Esophagus squamous epithelium (tissue), 5 donors: ENCODE results near the gene PSMB5. TPM values are rescaled to one million over a fixed set of nuclear protein-coding genes. Genes with fewer than 3 reads are reported as not detected.
"Not testable (repeated sequence)": the region's sequence is repeated elsewhere in the genome, so short reads cannot be mapped to it uniquely, and the experiment has no call there.

Source experiments
- DNase-seq: peaks from one replicate; lab custom pipeline; 2025; lab: John Stamatoyannopoulos, UW
- H3K27ac ChIP-seq, 4 donors: fragments of 200-600 bp; sonication (generic); one replicate each; pipeline ENCODE4 v1.5.1; 2016 to 2019; ENCODE audit warnings: mild to moderate bottlenecking in 1 of 4
- H3K27me3 ChIP-seq, 4 donors: fragments of 200-600 bp; sonication (generic); 1 replicate in 3 of 4; 2 replicates in 1 of 4; pipeline versions ENCODE4 v1.5.1 to v1.6.0; 2017 to 2021; ENCODE audit warnings: antibody characterized with exemption in 1 of 4
- H3K36me3 ChIP-seq, 3 donors: fragments of 200-600 bp; sonication (generic); one replicate each; pipeline ENCODE4 v1.5.1; 2016 to 2019
- H3K4me1 ChIP-seq, 3 donors: fragments of 200-600 bp; sonication (generic); one replicate each; pipeline ENCODE4 v1.5.1; 2017 to 2019
- H3K4me3 ChIP-seq, 4 donors: fragments of 200-600 bp; sonication (generic); 1 replicate in 3 of 4; 2 replicates in 1 of 4; pipeline ENCODE4 v1.5.1; 2016 to 2019; ENCODE audit warnings: mild to moderate bottlenecking in 2 of 4, moderate library complexity in 1 of 4
- H3K9me3 ChIP-seq, 3 donors: fragments of 200-600 bp; sonication (generic); one replicate each; pipeline ENCODE4 v1.5.1; 2016 to 2019
- CTCF ChIP-seq, 6 experiments: fragments of 450-650 bp in 4 of 6; fragments of 200-600 bp in 2 of 6; sonication (generic) in 2 of 6; IDR thresholded peaks; one replicate each; pipeline ENCODE4 v1.5.1; 2016 to 2019; ENCODE audit warnings: antibody characterized with exemption in 6 of 6, mild to moderate bottlenecking in 4 of 6, moderate library complexity in 4 of 6
- POLR2A ChIP-seq, 4 donors: fragments of 450-650 bp; IDR thresholded peaks; one replicate each; pipeline ENCODE4 v1.6.1; 2017; ENCODE audit warnings: antibody characterized with exemption in 4 of 4, mild to moderate bottlenecking in 4 of 4, moderate library complexity in 3 of 4
- WGBS, 2 donors: methylation state at CpG; one replicate each; pipeline ENCODE4 v1.1.5; 2018; 5-methylcytosine and 5-hydroxymethylcytosine counted together
- intact Hi-C: fragments of 100-400 bp; cut with DNase I; formaldehyde crosslinking; loops from one replicate; pipeline ENCODE4 v1.15.0; 2022
- total RNA-seq, 4 donors: library from RNA; depleted of rRNA; stranded (reverse); fragments of >200 nt; gene quantifications; one replicate each; pipeline ENCODE4 v1.1.0, GENCODE V29; 2016
- donor health status: DM: yes; HTN: yes; CAD: no.

The PSMB5 gene
- total RNA-seq, 4 donors from 2014 or later = 140 to 185 (median 153) TPM

GRCh38 chr14:23015618-23016017 lies 19.1 kb downstream of the PSMB5 start:
- peaks cover 0 to under 1% (median 0%) of the 10 kb centered on the region in 3 donors for H3K4me1 ChIP-seq
- 77 to 81% methylated on average over 4 of the region's 4 CpGs for WGBS, 2 donors
- no peaks in the 10 kb centered on the region for H3K36me3 ChIP-seq
- H3K4me3 ChIP-seq = no peak overlapping the region
- no peaks in the 10 kb centered on the region for H3K27me3 ChIP-seq
- intact Hi-C loops = no loop called here
- H3K9me3 ChIP-seq = no peaks in the 10 kb centered on the region
- TF ChIP-seq CTCF (IDR thresholded peaks at IDR 0.05) (no peak), POLR2A (IDR thresholded peaks at IDR 0.05) (no peak)
- DNase-seq = no peak
- H3K27ac ChIP-seq = no peak overlapping the region

- H3K36me3 ChIP-seq, H3K27me3 ChIP-seq, intact Hi-C loops, DNase-seq, H3K4me3 ChIP-seq, H3K9me3 ChIP-seq, H3K27ac ChIP-seq: not testable (repeated sequence)
- WGBS, 2 donors = 88 to 93% methylated on average over 5 of the region's 5 CpGs
- peaks cover 0 to 17% (median 0%) of the 10 kb centered on the region in 3 donors for H3K4me1 ChIP-seq
These were observed 21.0 kb downstream of the PSMB5 start for GRCh38 chr14:23013749-23014054.

- no peak overlapping the region for H3K4me3 ChIP-seq
- no peak overlapping the region for H3K27ac ChIP-seq
- TF ChIP-seq CTCF (IDR thresholded peaks at IDR 0.05) (no peak), POLR2A (IDR thresholded peaks at IDR 0.05) (no peak)
- H3K27me3 ChIP-seq = no peaks in the 10 kb centered on the region
- 82 to 83% methylated on average over 6 of the region's 6 CpGs for WGBS, 2 donors
- H3K4me1 ChIP-seq = peaks cover 0 to 22% (median 0%) of the 10 kb centered on the region in 3 donors
- no peaks in the 10 kb centered on the region for H3K9me3 ChIP-seq
- DNase-seq = no peak
- intact Hi-C loops = no loop called here
- no peaks in the 10 kb centered on the region for H3K36me3 ChIP-seq
These were observed 21.5 kb downstream of the PSMB5 start for GRCh38 chr14:23013054-23013748.

- Histone ChIP-seq H3K4me3 (peak within 1 kb of the TSS; percentile 46 to 82 (median 54)), H3K9me3 (no peaks in the 10 kb centered on the region), H3K27me3 (no peaks in the 10 kb centered on the region), H3K4me1 (peaks cover 6 to 41% (median 10%) of the 10 kb centered on the region in 3 donors), H3K27ac (peak within 1 kb of the TSS; percentile 77 to 91 (median 88)), H3K36me3 (no peaks in the 10 kb centered on the region)
- intact Hi-C loops = no loop called here
- TF ChIP-seq POLR2A (IDR thresholded peaks at IDR 0.05) (peak in 1 of 4 donors; percentile 32), CTCF (IDR thresholded peaks at IDR 0.05) (peak in 1 of 6 experiments; percentile 1)
- WGBS, 2 donors = 1 to 3% methylated on average over 35 to 37 of the region's 40 CpGs
- no peak for DNase-seq
These were observed 24.6 kb downstream of the PSMB5 start, which contains the start of gene C14orf93 for GRCh38 chr14:23009939-23010726. C14orf93 (minus strand) TSS chr14:23010143; CDS start chr14:22999023, 11,120 bp downstream.

GRCh38 chr14:23009483-23009938 lies 25.2 kb downstream of the PSMB5 start:
- DNase-seq = no peak
- peak overlapping the region; percentile 46 to 82 (median 54) for H3K4me3 ChIP-seq
- H3K9me3 ChIP-seq = no peaks in the 10 kb centered on the region
- intact Hi-C loops = no loop called here
- no peaks in the 10 kb centered on the region for H3K27me3 ChIP-seq
- WGBS, 2 donors = 18 to 21% methylated on average over 8 of the region's 8 CpGs
- H3K36me3 ChIP-seq = no peaks in the 10 kb centered on the region
- TF ChIP-seq POLR2A (IDR thresholded peaks at IDR 0.05) (no peak), CTCF (IDR thresholded peaks at IDR 0.05) (no peak)
- H3K27ac ChIP-seq = peak overlapping the region; percentile 77 to 91 (median 88)
- H3K4me1 ChIP-seq = peaks cover 6 to 41% (median 10%) of the 10 kb centered on the region in 3 donors
